Stimulated activated CD4-positive, alpha-beta T cell treated with anti-CD3 and anti-CD28 coated beads, Interleukin-2, amount 100 ng/mL, for 24 hours (primary cell): ENCODE measurements around the gene YPEL1.
"Not testable (repeated sequence)": the region's sequence is repeated elsewhere in the genome, so short reads cannot be mapped to it uniquely, and the experiment has no call there.

Experiments
- DNase-seq, 2 donors: peaks; one replicate each; pipeline ENCODE4 v3.0.0-alpha.2; 2020

YPEL1 gene

DNA sequence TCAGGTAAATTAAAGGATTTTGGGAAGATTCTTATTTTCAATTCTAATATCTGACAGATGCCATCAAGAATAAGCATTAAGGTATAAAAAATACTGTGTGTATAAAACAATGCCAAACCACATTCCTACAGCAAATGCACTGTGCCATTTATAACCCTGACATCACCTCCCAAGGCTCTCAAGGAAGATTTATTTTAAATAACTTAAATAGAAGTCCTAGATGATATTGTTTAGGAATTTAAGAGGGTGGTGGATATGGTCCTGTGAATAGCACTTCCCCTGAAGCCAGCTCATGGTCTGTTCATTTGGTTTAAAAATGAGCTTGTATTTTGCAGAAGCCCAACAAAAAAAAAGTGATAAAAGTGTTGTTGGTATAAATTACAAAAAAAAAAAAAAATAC, 37.7 kb downstream of the YPEL1 start:
- no peak for DNase-seq

DNA sequence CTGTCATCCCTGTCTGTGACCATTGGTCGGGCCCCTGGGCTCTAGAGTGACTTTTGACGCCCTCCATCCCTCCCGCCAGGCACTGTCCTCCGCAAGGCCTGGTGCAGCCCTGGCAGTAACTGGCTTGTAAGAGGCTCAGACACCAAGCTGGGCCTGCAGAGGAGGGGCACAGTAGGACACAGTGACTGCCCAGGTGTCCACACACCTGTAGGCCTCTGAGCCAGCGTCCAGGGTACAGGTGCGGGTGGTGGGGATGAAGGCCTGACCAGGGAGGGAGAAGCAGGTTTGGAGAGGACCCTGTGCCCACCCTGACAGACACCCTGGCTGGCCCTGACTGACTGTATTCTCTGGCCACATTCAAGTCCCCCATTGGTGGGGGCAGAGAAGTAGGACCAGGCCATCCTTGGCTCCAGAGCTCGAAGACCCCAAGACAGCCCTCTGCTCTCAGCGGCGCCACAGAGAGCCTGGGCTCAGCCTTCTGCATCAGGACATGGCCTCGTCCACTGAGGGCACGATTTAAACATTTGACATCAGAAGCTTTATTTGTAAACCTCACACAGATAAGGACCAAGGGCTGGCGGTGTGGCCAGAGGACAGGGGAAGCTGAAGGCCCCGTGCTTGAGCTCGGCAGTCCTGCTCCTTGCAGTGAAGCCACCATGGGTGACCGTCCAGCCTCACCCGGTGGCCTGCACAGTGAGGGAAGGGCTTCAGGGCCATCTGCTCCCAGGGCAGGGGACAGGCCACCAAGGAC, 38.4 kb downstream of the YPEL1 start:
- DNase-seq: no peak

DNA sequence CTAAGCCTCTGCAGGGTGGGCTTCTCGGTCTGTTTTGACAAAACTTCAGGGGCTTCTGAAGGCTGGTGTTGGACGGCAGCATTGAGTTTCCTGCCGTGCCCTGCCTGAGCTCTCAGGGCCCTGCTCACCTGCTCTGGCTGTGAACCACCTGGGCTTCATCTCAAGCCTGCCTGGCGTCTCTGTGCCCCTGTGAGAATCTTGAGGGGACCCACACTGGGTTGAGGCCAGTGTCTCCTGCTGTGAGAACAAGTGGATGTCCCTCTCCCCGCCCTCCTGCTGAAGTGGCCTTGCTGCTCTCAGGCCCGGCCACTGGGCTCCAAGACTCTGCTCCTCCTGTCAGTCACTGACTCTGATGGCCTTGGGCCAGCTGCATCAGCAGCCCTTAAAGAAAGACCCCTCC, 39.5 kb downstream of the YPEL1 start:
- no peak for DNase-seq

GRCh38 chr22:21695430-21696085, 40.0 kb downstream of the YPEL1 start:
- DNase-seq: no peak

- no peak for DNase-seq
These were observed 40.7 kb downstream of the YPEL1 start for GRCh38 chr22:21694795-21695429.

DNA sequence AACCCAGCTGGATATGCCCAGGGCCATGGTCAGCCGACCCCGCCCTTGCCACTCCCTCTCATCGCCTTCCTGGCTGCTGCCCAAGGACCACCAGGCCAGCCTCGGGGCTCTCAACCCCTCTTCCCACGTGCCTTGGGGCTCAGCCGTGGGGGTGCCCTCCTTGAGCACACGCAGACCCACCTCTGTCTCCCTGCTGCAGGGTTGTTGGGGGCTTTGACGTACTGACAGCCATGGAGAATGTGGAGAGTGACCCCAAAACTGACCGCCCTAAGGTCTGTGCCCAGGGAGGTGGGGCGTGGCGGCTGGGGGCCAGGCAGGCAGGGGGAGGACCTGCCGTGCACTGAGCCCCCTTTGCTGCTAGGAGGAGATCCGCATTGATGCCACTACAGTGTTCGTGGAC, 41.2 kb downstream of the YPEL1 start:
- no peak for DNase-seq

DNA sequence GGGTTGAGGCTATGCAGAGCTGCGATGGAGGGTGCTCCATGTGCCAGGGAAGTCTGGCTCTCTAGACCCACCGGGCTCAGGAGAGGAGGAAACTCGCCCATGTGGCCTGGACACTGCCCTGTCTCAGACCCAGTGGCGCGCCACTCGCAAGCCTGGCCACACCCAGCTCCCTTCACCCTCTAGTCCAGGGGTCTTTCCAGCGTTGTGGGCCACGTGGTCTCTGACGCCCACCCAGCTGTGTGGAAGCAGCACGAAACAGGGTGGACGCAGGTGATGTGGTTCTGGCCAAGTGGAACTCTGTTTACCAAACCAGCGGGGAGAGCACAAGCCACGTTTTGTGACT, 41.6 kb downstream of the YPEL1 start:
- no peak for DNase-seq

DNA sequence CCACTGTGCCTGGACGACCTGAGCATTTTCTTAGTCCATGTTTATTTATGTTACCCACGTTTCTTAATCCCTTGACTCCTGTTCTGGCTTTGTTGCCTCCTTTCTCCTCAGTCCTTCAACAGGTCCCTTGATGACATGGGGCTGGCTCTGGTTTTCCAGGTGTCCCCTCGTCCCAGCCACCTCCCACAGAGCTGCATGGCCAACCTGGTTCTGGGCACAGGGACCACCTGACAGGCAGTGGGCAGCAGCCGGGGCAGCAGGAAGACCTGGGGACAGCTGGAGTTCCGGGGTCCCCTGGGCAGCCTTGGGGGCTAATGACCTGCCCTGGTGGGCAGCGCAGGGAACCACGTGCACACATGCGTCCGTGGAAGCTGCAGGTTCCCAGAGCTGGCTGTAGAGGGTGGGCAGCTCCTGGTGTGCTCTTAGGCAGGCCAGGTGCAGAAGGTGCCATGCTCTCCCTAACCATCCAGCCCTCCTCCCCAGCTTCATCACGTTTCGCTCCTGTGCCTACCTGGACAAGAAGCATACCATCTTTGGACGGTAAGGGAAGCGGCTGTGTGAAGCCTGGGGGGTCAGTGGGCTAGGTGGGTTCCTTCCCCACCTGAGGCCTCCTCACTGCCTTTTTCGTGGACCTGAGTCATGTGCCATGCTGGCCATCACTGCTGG, 42.1 kb downstream of the YPEL1 start:
- DNase-seq: no peak

DNA sequence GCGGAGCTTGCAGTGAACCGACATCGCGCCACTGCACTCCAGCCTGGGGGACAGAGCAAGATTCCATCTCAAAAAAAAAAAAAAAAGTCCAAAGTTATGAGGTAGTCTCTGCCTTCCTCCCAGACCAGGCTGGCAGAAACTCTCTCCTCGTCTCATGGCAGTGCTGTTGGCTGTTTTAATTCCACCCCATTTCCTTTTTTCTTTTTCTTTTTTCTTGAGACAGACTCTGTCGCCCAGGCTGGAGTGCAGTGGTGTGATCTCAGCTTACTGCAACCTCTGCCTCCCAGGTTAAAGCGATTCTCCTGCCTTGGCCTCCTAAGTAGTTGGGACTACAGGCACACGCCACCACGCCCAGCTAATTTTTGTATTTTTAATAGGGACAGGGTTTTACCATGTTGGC, 42.7 kb downstream of the YPEL1 start:
- not testable (repeated sequence) for DNase-seq

GRCh38 chr22:21691816-21692215, 43.8 kb downstream of the YPEL1 start:
- DNase-seq: no peak

- DNase-seq: no peak
These were observed 45.2 kb downstream of the YPEL1 start for GRCh38 chr22:21690401-21690801.

- DNase-seq: no peak
These were observed 46.8 kb downstream of the YPEL1 start for GRCh38 chr22:21688706-21689381.

- DNase-seq: no peak
These were observed 47.3 kb downstream of the YPEL1 start for GRCh38 chr22:21688341-21688705.

DNA sequence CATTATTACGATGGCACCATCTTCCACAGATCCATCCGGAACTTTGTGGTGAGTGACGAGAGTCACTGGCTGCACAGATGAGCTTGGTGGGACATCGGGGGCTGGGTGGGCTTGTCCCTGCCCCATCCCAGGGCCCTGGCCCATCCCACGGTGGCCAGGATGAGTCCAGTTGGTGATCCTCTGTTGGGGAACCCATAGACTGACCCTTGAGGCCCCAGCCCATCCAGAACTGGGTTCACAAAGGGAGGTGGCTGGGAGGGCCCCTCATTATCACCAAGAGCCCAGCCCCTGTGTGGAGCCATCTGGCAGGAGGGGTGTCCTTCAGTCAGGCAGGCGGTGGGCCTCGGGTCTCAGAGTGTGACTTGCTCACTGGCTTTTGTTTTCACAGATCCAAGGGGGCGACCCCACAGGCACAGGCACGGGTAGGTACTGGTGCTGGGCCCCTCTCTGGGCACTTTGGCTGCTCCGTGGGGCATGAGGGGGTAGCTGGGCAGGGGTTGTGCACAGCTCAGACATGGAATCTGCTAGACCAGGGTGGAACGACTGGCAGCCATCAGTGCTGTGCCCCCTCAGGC, 47.8 kb downstream of the YPEL1 start:
- DNase-seq: no peak

- no peak for DNase-seq
These were observed 48.8 kb downstream of the YPEL1 start for GRCh38 chr22:21686634-21687393.

- DNase-seq: no peak
These were observed 49.4 kb downstream of the YPEL1 start for GRCh38 chr22:21686193-21686608.

DNA sequence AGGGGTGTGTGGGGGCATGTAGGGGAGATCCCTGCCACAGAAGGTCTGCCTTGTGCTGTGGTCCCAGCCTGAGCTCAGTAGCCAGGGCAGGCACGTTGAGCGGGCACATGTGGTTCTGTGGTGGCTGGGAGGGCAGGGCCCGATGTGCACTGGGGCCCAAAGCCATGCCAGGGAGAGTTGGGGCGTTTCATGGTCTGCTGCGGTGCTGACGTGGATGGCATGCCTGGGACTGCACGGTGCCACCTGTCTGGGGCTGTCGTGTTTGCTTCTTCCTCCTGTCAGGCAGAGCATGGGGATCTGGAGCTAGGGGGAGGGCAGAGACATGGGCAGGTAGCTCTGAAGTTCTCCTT, 50.5 kb downstream of the YPEL1 start:
- no peak for DNase-seq

GRCh38 chr22:21684492-21685163, 51.0 kb downstream of the YPEL1 start:
- DNase-seq: no peak

- no peak for DNase-seq
These were observed 52.2 kb downstream of the YPEL1 start for GRCh38 chr22:21683401-21683811.

DNA sequence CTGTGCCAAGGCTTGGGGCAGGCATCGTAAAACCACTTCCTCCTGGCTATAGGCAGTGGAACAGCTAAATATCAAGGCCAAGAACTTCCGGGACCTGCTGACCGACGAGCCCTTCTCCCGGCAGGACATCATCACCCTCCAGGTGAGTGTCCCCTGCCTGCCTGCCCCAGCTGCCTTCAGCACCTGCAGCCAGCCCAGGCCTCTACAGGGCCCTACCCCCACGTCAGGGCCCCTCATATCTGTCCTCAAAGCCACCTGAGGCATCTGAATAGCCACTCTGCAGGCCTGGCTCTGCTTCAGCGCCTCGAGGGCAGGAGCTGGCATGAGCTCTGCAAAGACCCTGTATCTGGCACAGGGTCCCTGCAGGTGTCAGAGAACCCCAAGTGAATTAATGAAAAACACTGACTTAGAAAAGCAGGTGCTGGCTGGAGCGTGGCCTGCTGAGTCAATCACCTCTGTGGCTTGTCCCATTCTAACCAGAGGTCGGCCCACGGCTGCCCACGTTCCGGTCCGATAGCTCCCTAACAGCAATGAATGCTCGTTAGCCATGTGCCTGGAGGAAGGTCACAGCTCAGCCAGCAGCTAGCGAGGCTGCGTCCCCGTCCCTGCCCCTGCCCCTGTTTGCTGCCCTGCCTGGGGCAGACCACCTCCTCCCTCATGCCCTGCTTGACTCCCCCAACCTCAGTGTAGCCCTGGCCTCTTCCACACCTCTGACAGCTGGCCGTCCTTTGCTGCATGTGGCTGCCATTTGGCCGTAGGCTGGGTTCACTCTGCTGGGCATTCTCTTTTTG, 53.0 kb downstream of the YPEL1 start:
- DNase-seq: no peak
